ENCODE results near the gene ARHGAP11A. TPM values are rescaled to one million over a fixed set of nuclear protein-coding genes. Genes with fewer than 3 reads are reported as not detected.

Gene ARHGAP11A
- total and polyA plus RNA-seq, 4 donors = 0.42 to 20.6 (median 0.98) TPM

GRCh38 chr15:32677238-32677750, 62.0 kb downstream of the ARHGAP11A start (continued):
- TF ChIP-seq REST (IDR thresholded peaks at IDR 0.05) = peak; percentile 92
- TF ChIP-seq ATF3 (IDR thresholded peaks at IDR 0.05) = peak; percentile 97
- no peak for TF ChIP-seq NR2F2 (IDR thresholded peaks at IDR 0.05)

GRCh38 chr15:32679298-32679690, 64.0 kb downstream of the ARHGAP11A start:
- DNase-seq (ENCODE audit: low spot score) = no peak

More at GRCh38 chr15:32679298-32679690, 64.0 kb downstream of the ARHGAP11A start:
- H3K36me3 ChIP-seq (ENCODE audit: control insufficient read depth in 4 of 4, insufficient read depth in 3 of 4, low read depth in 1 of 4, low read length in 3 of 4) = peaks cover 0 to 14% (median 0%) of the 10 kb centered on the region in 4 donors
- H3K27ac ChIP-seq (ENCODE audit: low read depth in 1 of 2, low read length in 2 of 2) = peak overlapping the region in 1 of 2 donors; percentile 26
- H3K4me1 ChIP-seq (ENCODE audit: control insufficient read depth in 4 of 4, insufficient read depth in 4 of 4, low read length in 3 of 4) = peaks cover 7 to 25% (median 16%) of the 10 kb centered on the region in 4 donors
- WGBS = 37% methylated on average over 4 of the region's 4 CpGs
- TF ChIP-seq ZBTB33 (IDR thresholded peaks at IDR 0.05) = no peak
- no peak for TF ChIP-seq REST (IDR thresholded peaks at IDR 0.05)
- no peak for TF ChIP-seq HNF4G (IDR thresholded peaks at IDR 0.05)
- no peak for TF ChIP-seq RXRA (IDR thresholded peaks at IDR 0.05)
- peak; percentile 20 to 56 for TF ChIP-seq RAD21 (IDR thresholded peaks at IDR 0.05)
- peak; percentile 50 for TF ChIP-seq CTCF (IDR thresholded peaks at IDR 0.05; ENCODE audit: low read depth, low read length, missing input control)
- TF ChIP-seq JUND (IDR thresholded peaks at IDR 0.05) = no peak
- no peak for TF ChIP-seq GABPA (IDR thresholded peaks at IDR 0.05 in 1 of 2, conservative IDR thresholded peaks at IDR 0.05 in 1 of 2)
- no peak for TF ChIP-seq FOXA1 (IDR thresholded peaks at IDR 0.05)
- TF ChIP-seq YY1 (IDR thresholded peaks at IDR 0.05) = no peak
- H3K27me3 ChIP-seq (ENCODE audit: control insufficient read depth in 4 of 4, insufficient read depth in 4 of 4, low read length in 3 of 4) = no peaks in the 10 kb centered on the region
- H3K9ac ChIP-seq (ENCODE audit: low read depth in 1 of 2, low read length in 2 of 2) = no peak overlapping the region
- peak overlapping the region in 1 of 3 donors; percentile 36 for H3K4me3 ChIP-seq (ENCODE audit: low read depth in 1 of 3, low read length in 3 of 3)
- H3K9me3 ChIP-seq (ENCODE audit: control insufficient read depth in 4 of 4, low read length in 3 of 4) = no peaks in the 10 kb centered on the region
